ENCODE results near the gene CHRNB1. TPM values are rescaled to one million over a fixed set of nuclear protein-coding genes. Genes with fewer than 3 reads are reported as not detected.

CHRNB1 gene
- total and polyA plus RNA-seq, 2 donors from 2014 or later: 11.9 to 19.3 TPM

DNA sequence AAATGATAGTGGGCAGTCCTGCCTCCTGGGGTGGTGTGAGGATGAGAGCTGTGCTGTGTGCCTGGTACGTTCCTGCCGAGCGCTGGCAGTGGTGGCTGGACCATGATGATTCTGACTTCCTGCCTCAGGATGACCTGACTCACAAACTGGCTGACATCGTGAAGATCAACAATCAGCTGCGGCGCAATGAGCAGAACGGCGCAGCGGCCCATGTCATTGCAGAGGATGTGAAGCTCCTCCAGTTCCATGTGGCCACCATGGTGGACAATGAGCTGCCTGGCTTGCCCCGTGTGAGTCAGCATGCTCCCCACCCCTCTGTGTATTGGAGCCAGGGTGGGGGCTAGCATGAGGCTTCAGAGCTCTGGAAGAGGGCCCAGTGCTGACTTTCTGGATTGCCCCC is 52.4 kb downstream of the CHRNB1 start:
- Histone ChIP-seq H3K27me3 (ENCODE audit: control insufficient read depth, insufficient read depth, low read length) (no peaks in the 10 kb centered on the region), H3K9me3 (ENCODE audit: control insufficient read depth in 2 of 3, insufficient read depth in 1 of 3, low read length in 3 of 3) (no peaks in the 10 kb centered on the region), H3K27ac (ENCODE audit: low read depth in 2 of 2, low read length in 2 of 2) (no peak overlapping the region), H3K36me3 (ENCODE audit: control insufficient read depth in 2 of 3, insufficient read depth in 3 of 3, low read length in 3 of 3) (peaks cover 21 to 62% (median 49%) of the 10 kb centered on the region in 3 donors), H3K9ac (ENCODE audit: low read length in 3 of 3) (no peak overlapping the region), H3K4me1 (ENCODE audit: control insufficient read depth in 2 of 3, insufficient read depth in 2 of 3, low read depth in 1 of 3, low read length in 3 of 3) (peaks cover 0 to 16% (median 0%) of the 10 kb centered on the region in 3 donors), H3K4me3 (ENCODE audit: low read length in 3 of 3) (no peak overlapping the region)
- TF ChIP-seq, protein P1, sequence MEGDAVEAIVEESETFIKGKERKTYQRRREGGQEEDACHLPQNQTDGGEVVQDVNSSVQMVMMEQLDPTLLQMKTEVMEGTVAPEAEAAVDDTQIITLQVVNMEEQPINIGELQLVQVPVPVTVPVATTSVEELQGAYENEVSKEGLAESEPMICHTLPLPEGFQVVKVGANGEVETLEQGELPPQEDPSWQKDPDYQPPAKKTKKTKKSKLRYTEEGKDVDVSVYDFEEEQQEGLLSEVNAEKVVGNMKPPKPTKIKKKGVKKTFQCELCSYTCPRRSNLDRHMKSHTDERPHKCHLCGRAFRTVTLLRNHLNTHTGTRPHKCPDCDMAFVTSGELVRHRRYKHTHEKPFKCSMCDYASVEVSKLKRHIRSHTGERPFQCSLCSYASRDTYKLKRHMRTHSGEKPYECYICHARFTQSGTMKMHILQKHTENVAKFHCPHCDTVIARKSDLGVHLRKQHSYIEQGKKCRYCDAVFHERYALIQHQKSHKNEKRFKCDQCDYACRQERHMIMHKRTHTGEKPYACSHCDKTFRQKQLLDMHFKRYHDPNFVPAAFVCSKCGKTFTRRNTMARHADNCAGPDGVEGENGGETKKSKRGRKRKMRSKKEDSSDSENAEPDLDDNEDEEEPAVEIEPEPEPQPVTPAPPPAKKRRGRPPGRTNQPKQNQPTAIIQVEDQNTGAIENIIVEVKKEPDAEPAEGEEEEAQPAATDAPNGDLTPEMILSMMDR (IDR thresholded peaks at IDR 0.05; ENCODE audit: borderline replicate concordance, extremely low read depth, insufficient read depth): no peak
- intact Hi-C loops (cut with DNase I): no loop called here
- DNase-seq (no peak), FAIRE-seq (no peak)

DNA sequence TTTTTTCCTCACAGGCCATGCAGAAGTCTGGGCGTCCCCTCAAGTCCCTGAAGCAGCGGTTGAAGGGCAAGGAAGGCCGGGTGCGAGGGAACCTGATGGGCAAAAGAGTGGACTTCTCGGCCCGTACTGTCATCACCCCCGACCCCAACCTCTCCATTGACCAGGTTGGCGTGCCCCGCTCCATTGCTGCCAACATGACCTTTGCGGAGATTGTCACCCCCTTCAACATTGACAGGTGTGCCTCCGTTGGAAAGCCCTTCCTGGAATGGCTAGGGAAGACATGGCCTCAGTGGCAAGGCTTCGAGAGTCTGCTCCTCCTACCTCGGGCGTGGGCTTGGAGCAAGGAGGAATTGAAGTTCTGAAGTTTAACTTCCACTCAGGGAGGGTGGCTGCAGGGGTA is 52.8 kb downstream of the CHRNB1 start:
- Histone ChIP-seq H3K36me3 (ENCODE audit: control insufficient read depth in 2 of 3, insufficient read depth in 3 of 3, low read length in 3 of 3) (peaks cover 22 to 66% (median 54%) of the 10 kb centered on the region in 3 donors), H3K4me3 (ENCODE audit: low read length in 3 of 3) (no peak overlapping the region), H3K9ac (ENCODE audit: low read length in 3 of 3) (no peak overlapping the region), H3K9me3 (ENCODE audit: control insufficient read depth in 2 of 3, insufficient read depth in 1 of 3, low read length in 3 of 3) (no peaks in the 10 kb centered on the region), H3K27ac (ENCODE audit: low read depth in 2 of 2, low read length in 2 of 2) (no peak overlapping the region), H3K4me1 (ENCODE audit: control insufficient read depth in 2 of 3, insufficient read depth in 2 of 3, low read depth in 1 of 3, low read length in 3 of 3) (peaks cover 0 to 14% (median 0%) of the 10 kb centered on the region in 3 donors), H3K27me3 (ENCODE audit: control insufficient read depth, insufficient read depth, low read length) (no peaks in the 10 kb centered on the region)
- FAIRE-seq: no peak
- TF ChIP-seq, protein P1 (IDR thresholded peaks at IDR 0.05; ENCODE audit: borderline replicate concordance, extremely low read depth, insufficient read depth): no peak
- DNase-seq: no peak
- intact Hi-C loops (cut with DNase I): no loop called here

DNA sequence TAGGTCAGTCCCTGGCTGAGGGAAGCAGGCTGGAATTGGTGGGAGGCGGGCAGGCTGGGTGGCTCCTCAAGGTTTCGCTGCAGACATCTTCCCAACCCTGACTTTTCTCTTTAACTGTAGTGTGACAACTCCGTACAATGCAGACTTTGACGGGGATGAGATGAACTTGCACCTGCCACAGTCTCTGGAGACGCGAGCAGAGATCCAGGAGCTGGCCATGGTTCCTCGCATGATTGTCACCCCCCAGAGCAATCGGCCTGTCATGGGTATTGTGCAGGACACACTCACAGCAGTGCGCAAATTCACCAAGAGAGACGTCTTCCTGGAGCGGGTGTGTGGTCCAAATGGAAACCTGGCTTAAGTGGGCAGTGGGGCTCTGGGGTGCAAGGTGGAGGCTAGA is 54.3 kb downstream of the CHRNB1 start:
- Histone ChIP-seq H3K9me3 (ENCODE audit: control insufficient read depth in 2 of 3, insufficient read depth in 1 of 3, low read length in 3 of 3) (no peaks in the 10 kb centered on the region), H3K27ac (ENCODE audit: low read depth in 2 of 2, low read length in 2 of 2) (no peak overlapping the region), H3K36me3 (ENCODE audit: control insufficient read depth in 2 of 3, insufficient read depth in 3 of 3, low read length in 3 of 3) (peaks cover 31 to 81% (median 66%) of the 10 kb centered on the region in 3 donors), H3K9ac (ENCODE audit: low read length in 3 of 3) (no peak overlapping the region), H3K4me3 (ENCODE audit: low read length in 3 of 3) (no peak overlapping the region), H3K27me3 (ENCODE audit: control insufficient read depth, insufficient read depth, low read length) (no peaks in the 10 kb centered on the region), H3K4me1 (ENCODE audit: control insufficient read depth in 2 of 3, insufficient read depth in 2 of 3, low read depth in 1 of 3, low read length in 3 of 3) (peaks cover 0 to 5% (median 0%) of the 10 kb centered on the region in 3 donors)
- FAIRE-seq: no peak
- TF ChIP-seq, protein P1 (IDR thresholded peaks at IDR 0.05; ENCODE audit: borderline replicate concordance, extremely low read depth, insufficient read depth): no peak
- no peak for DNase-seq
- intact Hi-C loops (cut with DNase I): no loop called here

DNA sequence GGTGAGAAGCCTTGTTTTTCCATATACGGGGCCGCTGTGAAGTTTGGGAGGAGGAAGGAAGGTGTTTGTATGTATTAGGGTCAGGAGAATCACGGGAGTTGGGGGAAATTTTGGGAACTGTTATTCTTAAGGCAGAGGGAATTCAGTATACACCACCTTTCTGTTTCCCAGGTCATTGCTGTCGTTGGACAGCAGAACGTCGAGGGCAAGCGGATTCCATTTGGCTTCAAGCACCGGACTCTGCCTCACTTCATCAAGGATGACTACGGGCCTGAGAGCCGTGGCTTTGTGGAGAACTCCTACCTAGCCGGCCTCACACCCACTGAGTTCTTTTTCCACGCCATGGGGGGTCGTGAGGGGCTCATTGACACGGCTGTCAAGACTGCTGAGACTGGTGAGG is 56.9 kb downstream of the CHRNB1 start:
- no peak overlapping the region for H3K27ac ChIP-seq (ENCODE audit: low read depth in 2 of 2, low read length in 2 of 2)
- peaks cover 34 to 80% (median 70%) of the 10 kb centered on the region in 3 donors for H3K36me3 ChIP-seq (ENCODE audit: control insufficient read depth in 2 of 3, insufficient read depth in 3 of 3, low read length in 3 of 3)
- peaks cover 0 to 5% (median 0%) of the 10 kb centered on the region in 3 donors for H3K4me1 ChIP-seq (ENCODE audit: control insufficient read depth in 2 of 3, insufficient read depth in 2 of 3, low read depth in 1 of 3, low read length in 3 of 3)
- intact Hi-C loops (cut with DNase I): no loop called here
- no peaks in the 10 kb centered on the region for H3K9me3 ChIP-seq (ENCODE audit: control insufficient read depth in 2 of 3, insufficient read depth in 1 of 3, low read length in 3 of 3)
- H3K9ac ChIP-seq (ENCODE audit: low read length in 3 of 3): no peak overlapping the region
- DNase-seq (no peak), FAIRE-seq (no peak)
- H3K4me3 ChIP-seq (ENCODE audit: low read length in 3 of 3): no peak overlapping the region
- TF ChIP-seq, protein P1 (IDR thresholded peaks at IDR 0.05; ENCODE audit: borderline replicate concordance, extremely low read depth, insufficient read depth): no peak
- no peaks in the 10 kb centered on the region for H3K27me3 ChIP-seq (ENCODE audit: control insufficient read depth, insufficient read depth, low read length)

All from kidney (tissue), 14 donors.